B cell (primary cell): ENCODE measurements around the gene SH3GLB2.

ENCODE experiments used
- EZH2 ChIP-seq: IDR thresholded peaks from 2 replicates; pipeline ENCODE4 v1.6.1; 2012; ENCODE audit warnings: borderline replicate concordance, low read depth, mild to moderate bottlenecking, moderate library complexity, low read length; ENCODE audit not compliant: insufficient read depth, poor library complexity, severe bottlenecking
- TF ChIP-seq, protein P1 (sequence below): fragments of 200-600 bp; IDR thresholded peaks from one replicate; pipeline ENCODE4 v1.8.0; 2022; ENCODE audit warnings: antibody characterized with exemption, mild to moderate bottlenecking

DNA sequence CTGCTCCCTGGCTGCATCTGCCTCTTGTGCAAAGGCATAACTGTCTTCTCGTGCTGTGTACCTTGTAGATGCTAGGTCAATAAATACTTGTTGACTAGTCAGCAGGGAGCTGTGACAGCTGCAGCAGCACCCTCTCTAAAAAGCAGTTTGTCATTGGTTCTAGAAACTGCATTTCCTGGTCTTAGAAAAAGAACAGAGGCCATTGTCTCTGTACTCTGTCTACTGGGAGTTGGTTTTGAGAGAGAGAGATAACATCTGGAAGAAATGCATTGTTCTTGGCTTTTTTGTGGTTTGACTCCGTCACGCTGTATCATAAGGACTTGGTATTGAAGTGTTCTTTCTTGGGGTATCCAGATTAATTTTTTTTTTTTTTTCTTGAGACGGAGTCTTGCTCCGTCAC is 32.3 kb downstream of the SH3GLB2 start:
- TF ChIP-seq, protein P1, sequence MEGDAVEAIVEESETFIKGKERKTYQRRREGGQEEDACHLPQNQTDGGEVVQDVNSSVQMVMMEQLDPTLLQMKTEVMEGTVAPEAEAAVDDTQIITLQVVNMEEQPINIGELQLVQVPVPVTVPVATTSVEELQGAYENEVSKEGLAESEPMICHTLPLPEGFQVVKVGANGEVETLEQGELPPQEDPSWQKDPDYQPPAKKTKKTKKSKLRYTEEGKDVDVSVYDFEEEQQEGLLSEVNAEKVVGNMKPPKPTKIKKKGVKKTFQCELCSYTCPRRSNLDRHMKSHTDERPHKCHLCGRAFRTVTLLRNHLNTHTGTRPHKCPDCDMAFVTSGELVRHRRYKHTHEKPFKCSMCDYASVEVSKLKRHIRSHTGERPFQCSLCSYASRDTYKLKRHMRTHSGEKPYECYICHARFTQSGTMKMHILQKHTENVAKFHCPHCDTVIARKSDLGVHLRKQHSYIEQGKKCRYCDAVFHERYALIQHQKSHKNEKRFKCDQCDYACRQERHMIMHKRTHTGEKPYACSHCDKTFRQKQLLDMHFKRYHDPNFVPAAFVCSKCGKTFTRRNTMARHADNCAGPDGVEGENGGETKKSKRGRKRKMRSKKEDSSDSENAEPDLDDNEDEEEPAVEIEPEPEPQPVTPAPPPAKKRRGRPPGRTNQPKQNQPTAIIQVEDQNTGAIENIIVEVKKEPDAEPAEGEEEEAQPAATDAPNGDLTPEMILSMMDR = no peak
- TF ChIP-seq EZH2 = no peak
